Stimulated activated CD4-positive, alpha-beta T cell treated with anti-CD3 and anti-CD28 coated beads, Interleukin-12 subunit alpha, Interleukin-12 subunit beta, amount 100 ng/mL, for 4 hours (primary cell): ENCODE results near the gene PDLIM3.

Experiments used
- DNase-seq: peaks from one replicate; pipeline ENCODE4 v3.0.0-alpha.2; 2020

The PDLIM3 gene

GRCh38 chr4:185468999-185469398, 66.3 kb downstream of the PDLIM3 start:
- DNase-seq = no peak

- no peak for DNase-seq
Measured at GRCh38 chr4:185467991-185468390, 67.3 kb downstream of the PDLIM3 start.

- no peak for DNase-seq
Measured at GRCh38 chr4:185467101-185467500, 68.2 kb downstream of the PDLIM3 start.

GRCh38 chr4:185465707-185466106, 69.6 kb downstream of the PDLIM3 start:
- DNase-seq = no peak

- no peak for DNase-seq
Measured at GRCh38 chr4:185464887-185465286, 70.4 kb downstream of the PDLIM3 start.

GRCh38 chr4:185464183-185464582, 71.1 kb downstream of the PDLIM3 start:
- no peak for DNase-seq

- DNase-seq = no peak
Measured at GRCh38 chr4:185463541-185463940, 71.8 kb downstream of the PDLIM3 start.

- no peak for DNase-seq
Measured at GRCh38 chr4:185461565-185461964, 73.7 kb downstream of the PDLIM3 start.

- no peak for DNase-seq
Measured at GRCh38 chr4:185457136-185457535, 78.2 kb downstream of the PDLIM3 start.

- DNase-seq = no peak
Measured at GRCh38 chr4:185456131-185456530, 79.2 kb downstream of the PDLIM3 start.
